Stimulated activated CD8-positive, alpha-beta memory T cell treated with anti-CD3 and anti-CD28 coated beads, Interleukin-2, amount 100 ng/mL, for 48 hours (primary cell): ENCODE data around the gene TAF6.

ENCODE experiments used
- DNase-seq, 2 donors: peaks; one replicate each; pipeline ENCODE4 v3.0.0-alpha.2; 2020; ENCODE audit warnings: low read depth in 2 of 2

TAF6 gene

GRCh38 chr7:100122568-100122967 lies 3.4 kb upstream of the TAF6 start:
- no peak for DNase-seq

GRCh38 chr7:100122067-100122466 lies 2.9 kb upstream of the TAF6 start:
- DNase-seq: no peak

- no peak for DNase-seq
These were observed 1.5 kb upstream of the TAF6 start for GRCh38 chr7:100120733-100121036.

GRCh38 chr7:100119970-100120732 lies 993 bp upstream of the TAF6 start:
- peak in 1 of 2 donors; percentile 50 for DNase-seq

GRCh38 chr7:100118388-100119071 lies 628 bp downstream of the TAF6 start:
- DNase-seq: no peak

- DNase-seq: no peak
These were observed 4.1 kb downstream of the TAF6 start for GRCh38 chr7:100115026-100115425.

- no peak for DNase-seq
These were observed 7.2 kb downstream of the TAF6 start for GRCh38 chr7:100111914-100112313.

- no peak for DNase-seq
These were observed 8.0 kb downstream of the TAF6 start for GRCh38 chr7:100111156-100111555.

GRCh38 chr7:100109521-100110163 lies 9.5 kb downstream of the TAF6 start:
- DNase-seq: no peak

GRCh38 chr7:100107890-100108289 lies 11.3 kb downstream of the TAF6 start:
- DNase-seq: no peak

- DNase-seq: no peak
These were observed 11.9 kb downstream of the TAF6 start for GRCh38 chr7:100107125-100107737.

GRCh38 chr7:100106633-100107032 lies 12.5 kb downstream of the TAF6 start:
- DNase-seq: no peak

- DNase-seq: no peak
These were observed 13.6 kb downstream of the TAF6 start for GRCh38 chr7:100105534-100105933.

GRCh38 chr7:100102950-100103840 lies 16.0 kb downstream of the TAF6 start:
- DNase-seq: no peak

GRCh38 chr7:100101016-100101862 lies 17.9 kb downstream of the TAF6 start, which contains the start of the genes AP4M1 and MCM7:
Gene AP4M1, plus strand, starts transcription at chr7:100101643. Its CDS starts 72 bp downstream, at chr7:100101715.
Gene MCM7, minus strand, starts transcription at chr7:100101397. Its CDS starts 103 bp downstream, at chr7:100101294.
- DNase-seq: peak; percentile 96 to 98

GRCh38 chr7:100100420-100101015 lies 18.6 kb downstream of the TAF6 start:
- peak; percentile 73 to 86 for DNase-seq

GRCh38 chr7:100099452-100099851 lies 19.7 kb downstream of the TAF6 start:
- no peak for DNase-seq

GRCh38 chr7:100098913-100099312 lies 20.2 kb downstream of the TAF6 start:
- no peak for DNase-seq

- DNase-seq: no peak
These were observed 23.5 kb downstream of the TAF6 start for GRCh38 chr7:100095704-100096103.

GRCh38 chr7:100095289-100095688 lies 23.9 kb downstream of the TAF6 start:
- no peak for DNase-seq
